Ecto neural progenitor cell (in vitro differentiated cells): Measurements from ENCODE around the gene POGK.
"Not testable (repeated sequence)": the region's sequence is repeated elsewhere in the genome, so short reads cannot be mapped to it uniquely, and the experiment has no call there.

Experiments used
- DNase-seq: peaks from one replicate; pipeline ENCODE4 v3.0.0-alpha.2; 2018; ENCODE audit warnings: low spot score

The POGK gene, protein sequence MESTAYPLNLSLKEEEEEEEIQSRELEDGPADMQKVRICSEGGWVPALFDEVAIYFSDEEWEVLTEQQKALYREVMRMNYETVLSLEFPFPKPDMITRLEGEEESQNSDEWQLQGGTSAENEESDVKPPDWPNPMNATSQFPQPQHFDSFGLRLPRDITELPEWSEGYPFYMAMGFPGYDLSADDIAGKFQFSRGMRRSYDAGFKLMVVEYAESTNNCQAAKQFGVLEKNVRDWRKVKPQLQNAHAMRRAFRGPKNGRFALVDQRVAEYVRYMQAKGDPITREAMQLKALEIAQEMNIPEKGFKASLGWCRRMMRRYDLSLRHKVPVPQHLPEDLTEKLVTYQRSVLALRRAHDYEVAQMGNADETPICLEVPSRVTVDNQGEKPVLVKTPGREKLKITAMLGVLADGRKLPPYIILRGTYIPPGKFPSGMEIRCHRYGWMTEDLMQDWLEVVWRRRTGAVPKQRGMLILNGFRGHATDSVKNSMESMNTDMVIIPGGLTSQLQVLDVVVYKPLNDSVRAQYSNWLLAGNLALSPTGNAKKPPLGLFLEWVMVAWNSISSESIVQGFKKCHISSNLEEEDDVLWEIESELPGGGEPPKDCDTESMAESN

GRCh38 chr1:166838766-166839599 is at the start of gene POGK:
Gene POGK, plus strand, starts transcription at chr1:166839475. Its CDS starts 1,482 bp downstream, at chr1:166840957.
- peak; percentile 92 for DNase-seq

GRCh38 chr1:166796620-166797236 is 42.5 kb upstream of the POGK start:
- DNase-seq, result no peak

DNA sequence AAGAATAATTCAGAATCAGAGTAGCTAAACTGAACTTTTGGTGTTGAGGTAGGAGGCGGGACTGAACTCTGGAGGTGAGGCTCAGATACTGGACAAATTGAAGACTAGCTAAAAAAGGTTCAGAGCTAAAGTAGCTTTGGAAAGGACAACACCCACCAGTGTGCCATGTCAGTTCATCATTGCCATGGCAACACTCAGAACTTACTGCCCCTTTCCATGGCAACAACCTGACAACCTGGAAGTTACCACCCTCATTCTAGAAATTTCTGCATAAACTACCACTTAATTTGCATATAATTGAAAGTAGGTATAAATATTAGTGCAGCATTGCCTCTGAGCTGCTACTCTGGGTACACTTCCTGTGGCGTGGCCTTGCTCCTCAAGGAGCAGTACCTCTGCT is 30.3 kb upstream of the POGK start:
- DNase-seq, result no peak

- DNase-seq, result no peak
Observed at GRCh38 chr1:166811691-166812090, 27.6 kb upstream of the POGK start.

- DNase-seq, result no peak
Observed at GRCh38 chr1:166813508-166814223, 25.6 kb upstream of the POGK start.

DNA sequence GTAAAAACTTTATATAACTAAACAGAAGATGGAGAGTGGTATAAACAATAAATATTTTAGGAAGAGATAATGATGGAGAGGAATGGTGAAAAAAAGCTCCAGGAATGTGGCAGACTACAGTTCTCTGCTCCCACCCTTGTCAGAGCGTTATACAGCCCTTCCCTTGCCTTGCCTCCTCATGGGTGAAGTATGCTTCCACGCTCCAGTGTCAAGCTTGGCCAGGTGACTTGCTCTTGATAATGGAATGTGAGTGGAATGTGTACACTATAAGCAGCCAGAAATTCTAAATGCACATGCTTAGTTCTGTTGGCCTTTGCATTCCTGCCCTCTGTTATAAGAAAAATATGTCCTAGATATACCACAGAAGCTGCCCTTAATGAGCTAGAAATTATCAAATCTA is 24.7 kb upstream of the POGK start:
- DNase-seq, result no peak

GRCh38 chr1:166819974-166820373 is 19.3 kb upstream of the POGK start:
- DNase-seq, result no peak

DNA sequence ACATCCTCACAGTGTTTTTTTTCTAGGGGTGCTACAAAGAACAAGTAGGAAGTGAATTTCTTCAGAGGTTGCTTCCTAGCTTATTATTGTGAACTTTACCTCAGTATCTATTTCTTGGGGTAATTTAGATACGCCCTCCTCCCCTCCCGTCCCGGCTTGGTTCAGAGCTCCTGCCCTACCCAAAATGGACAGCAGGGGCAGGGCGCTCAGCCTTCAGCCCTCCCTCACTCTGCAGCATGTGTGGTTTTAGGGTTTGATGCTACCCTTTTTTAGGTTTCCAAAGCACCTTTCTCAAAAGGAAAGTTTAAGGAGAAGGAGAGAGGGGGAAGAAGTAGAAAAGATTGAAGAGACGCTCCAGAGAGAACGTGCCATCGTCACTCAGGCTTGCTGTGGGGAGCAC is 16.9 kb upstream of the POGK start:
- DNase-seq, result no peak

DNA sequence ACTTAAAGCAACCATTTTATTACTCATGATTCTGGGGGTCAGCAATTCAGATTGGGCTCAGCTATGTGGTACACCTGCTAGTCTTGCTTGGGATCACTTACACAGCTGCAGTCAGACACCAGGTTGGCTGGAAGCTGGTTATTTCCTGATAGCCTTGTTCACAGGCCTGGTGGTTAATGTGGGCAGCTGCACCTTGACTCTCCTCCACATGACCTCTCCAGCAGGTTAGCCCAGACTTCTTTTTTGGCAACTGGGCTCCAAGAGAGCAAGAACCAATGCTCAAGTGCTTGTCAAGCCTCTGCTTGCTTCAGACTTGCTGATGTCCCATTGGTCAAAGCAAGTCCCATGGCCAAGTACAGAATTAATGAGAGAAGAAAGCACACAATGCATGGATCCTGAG is 11.8 kb upstream of the POGK start:
- no peak for DNase-seq

DNA sequence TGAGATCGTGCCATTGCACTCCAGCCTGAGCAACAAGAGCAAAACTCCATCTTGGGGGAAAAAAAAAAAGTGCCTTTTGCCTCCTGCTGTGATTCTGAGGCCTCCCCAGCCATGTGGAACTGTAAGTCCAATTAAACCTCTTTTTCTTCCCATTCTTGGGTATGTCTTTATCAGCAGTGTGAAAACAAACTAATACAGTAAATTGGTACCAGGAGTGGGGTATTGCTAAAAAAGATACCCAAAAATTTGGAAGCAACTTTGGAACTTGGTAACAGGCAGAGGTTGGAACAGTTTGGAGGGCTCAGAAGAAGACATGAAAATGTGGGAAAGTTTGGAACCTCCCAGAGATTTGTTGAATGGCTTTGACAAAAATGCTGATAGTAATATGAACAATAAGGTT is 9.5 kb upstream of the POGK start:
- DNase-seq, result not testable (repeated sequence)

DNA sequence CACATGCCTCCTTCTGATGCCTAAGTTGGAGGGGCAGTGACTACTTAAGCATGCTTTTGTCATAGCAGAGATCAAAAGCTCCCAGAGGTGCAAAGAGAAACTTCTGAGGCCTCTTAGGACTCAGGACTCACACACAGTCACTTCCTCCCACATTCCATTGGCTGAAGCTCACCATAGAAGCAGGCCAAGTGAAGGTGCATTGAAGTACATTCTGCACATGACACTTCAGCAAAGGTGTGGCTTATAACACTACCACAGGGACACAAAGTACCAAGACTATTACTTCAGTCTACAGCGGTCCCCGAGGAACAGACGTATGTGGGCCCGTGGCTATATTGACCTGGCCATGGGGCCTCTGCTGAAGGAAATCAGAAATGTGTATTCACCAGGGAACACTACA is 2.5 kb upstream of the POGK start:
- DNase-seq, result no peak

DNA sequence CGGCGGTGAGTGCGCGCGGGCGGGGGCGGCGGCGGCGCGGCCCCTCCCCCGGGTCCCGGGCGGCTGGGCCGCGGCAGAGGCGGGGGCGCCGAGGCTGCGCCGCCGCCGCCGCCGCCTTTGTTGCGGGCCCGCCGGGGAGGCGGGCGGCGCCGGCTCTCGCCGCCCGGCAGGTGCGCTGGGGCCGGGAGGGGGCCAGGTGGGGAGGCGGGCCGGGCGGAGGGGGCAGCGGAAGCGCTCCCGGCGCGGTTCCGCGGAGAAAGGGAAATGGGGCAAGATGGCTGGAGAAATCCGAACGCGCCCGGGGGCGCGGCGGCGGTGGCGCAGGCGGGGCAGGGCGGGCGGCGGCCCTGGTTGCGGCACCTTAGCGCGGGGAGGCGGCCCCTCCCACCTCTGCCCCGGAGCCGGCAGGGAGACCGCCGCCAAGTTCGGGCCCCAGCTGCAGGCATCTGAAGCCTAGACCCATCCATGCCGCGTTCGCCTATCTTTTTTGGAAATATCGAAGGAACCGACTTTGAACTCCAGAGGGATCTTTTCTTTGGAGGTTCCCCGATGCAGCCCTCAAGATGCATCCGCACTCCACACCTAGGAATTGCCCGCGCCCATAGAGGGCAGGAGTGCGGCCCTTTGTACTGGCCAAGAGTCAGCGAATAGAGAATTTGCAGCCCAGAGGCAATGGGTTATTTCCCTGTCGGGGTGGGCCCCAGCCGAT is 479 bp downstream of the POGK start:
- DNase-seq, result peak; percentile 76

GRCh38 chr1:166840309-166841274 is 1.3 kb downstream of the POGK start:
- DNase-seq, result no peak

DNA sequence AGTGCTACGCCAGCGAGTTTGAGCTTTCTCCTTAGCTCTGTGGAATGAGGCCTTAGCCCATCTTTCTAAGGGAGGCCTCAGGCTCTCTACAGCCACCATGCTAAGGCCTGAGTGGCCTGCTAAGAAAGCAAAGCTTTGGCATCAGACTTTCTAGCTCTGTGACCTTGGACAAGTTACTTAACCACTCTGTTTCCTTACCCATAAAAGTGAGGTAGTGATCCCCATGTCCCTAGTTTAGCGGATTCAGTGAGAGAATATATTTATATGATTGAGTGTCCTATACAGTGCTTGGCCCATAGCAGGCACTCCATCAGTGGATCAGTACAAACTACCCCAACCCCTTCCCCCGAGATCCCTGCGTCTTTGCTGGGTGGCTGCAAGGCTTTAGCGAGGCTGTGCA is 4.0 kb downstream of the POGK start:
- DNase-seq, result no peak

- DNase-seq, result no peak
Observed at GRCh38 chr1:166843769-166844596, 4.7 kb downstream of the POGK start.

- no peak for DNase-seq
Observed at GRCh38 chr1:166844791-166845190, 5.5 kb downstream of the POGK start.

GRCh38 chr1:166848193-166848592 is 8.9 kb downstream of the POGK start:
- DNase-seq, result no peak

- no peak for DNase-seq
Observed at GRCh38 chr1:166849135-166849534, 9.9 kb downstream of the POGK start.

- no peak for DNase-seq
Observed at GRCh38 chr1:166852918-166853317, 13.6 kb downstream of the POGK start.
